LNCAP (cell line): ENCODE measurements around the gene MRPL43.

Experiments used
- TF ChIP-seq, protein P1 (sequence below): fragments of 450-650 bp; IDR thresholded peaks from 2 replicates; pipeline ENCODE4 v1.5.1; 2017; ENCODE audit warnings: mild to moderate bottlenecking

The MRPL43 gene

DNA sequence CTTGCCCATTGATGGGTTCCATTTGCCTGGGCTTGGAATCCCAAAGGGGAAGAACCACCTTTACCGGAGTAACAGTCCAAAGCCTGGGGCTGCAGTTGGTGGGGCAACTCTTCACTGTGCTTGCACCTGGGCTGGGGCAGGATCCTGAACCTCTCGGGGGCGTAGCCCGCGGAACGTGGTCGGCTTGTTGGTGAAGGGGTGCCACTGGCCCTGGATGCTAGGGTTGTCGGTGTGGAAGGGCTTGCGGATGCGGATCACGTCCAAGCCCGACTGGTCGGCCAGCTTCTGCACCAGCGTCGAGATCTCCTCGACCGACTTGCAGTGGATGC is 710 bp downstream of the MRPL43 start:
- TF ChIP-seq, protein P1, sequence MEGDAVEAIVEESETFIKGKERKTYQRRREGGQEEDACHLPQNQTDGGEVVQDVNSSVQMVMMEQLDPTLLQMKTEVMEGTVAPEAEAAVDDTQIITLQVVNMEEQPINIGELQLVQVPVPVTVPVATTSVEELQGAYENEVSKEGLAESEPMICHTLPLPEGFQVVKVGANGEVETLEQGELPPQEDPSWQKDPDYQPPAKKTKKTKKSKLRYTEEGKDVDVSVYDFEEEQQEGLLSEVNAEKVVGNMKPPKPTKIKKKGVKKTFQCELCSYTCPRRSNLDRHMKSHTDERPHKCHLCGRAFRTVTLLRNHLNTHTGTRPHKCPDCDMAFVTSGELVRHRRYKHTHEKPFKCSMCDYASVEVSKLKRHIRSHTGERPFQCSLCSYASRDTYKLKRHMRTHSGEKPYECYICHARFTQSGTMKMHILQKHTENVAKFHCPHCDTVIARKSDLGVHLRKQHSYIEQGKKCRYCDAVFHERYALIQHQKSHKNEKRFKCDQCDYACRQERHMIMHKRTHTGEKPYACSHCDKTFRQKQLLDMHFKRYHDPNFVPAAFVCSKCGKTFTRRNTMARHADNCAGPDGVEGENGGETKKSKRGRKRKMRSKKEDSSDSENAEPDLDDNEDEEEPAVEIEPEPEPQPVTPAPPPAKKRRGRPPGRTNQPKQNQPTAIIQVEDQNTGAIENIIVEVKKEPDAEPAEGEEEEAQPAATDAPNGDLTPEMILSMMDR, result no peak

DNA sequence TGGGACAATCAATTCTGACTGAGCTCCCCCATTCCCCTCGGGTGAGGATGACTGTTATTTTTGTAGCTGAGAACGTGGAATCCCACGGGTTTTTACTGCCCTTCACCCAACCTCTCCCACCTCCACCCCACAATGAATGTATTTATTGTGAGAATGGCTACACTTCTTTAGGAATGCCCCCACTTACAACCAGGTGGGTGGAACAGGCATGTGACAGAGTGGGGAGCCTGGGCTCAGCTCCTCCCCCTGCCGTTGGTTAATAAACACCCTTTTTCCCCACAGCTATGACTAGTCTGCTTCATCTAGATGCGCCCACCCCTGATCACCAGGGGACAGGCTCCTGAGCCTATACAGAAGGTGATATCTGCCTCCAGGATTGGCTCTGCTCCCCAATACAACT is 2.0 kb downstream of the MRPL43 start:
- TF ChIP-seq, protein P1, result no peak

DNA sequence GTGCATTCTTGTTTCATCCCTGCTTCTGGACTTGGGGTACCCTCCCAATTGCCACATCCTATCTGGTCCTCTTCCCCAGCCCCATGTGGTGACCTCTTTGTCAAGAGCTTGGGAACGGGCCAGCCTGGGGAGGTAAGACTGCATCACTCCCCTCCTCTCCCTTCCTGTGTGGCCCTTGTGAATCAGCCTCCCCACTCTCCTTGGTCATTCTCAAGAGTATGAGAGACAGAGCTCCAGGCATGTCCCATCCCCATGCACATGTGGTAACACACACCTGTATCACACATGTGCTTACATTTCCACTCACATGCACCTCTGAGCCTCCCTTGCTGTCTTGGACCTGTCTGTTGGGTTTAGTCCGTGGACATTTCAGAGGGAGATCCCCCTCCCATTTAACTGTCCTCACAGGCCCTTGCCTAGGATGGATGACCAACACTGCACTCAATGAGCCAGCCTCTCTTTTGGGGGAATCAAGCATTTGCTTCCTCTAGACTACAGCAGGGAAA is 2.6 kb downstream of the MRPL43 start:
- TF ChIP-seq, protein P1, result no peak

DNA sequence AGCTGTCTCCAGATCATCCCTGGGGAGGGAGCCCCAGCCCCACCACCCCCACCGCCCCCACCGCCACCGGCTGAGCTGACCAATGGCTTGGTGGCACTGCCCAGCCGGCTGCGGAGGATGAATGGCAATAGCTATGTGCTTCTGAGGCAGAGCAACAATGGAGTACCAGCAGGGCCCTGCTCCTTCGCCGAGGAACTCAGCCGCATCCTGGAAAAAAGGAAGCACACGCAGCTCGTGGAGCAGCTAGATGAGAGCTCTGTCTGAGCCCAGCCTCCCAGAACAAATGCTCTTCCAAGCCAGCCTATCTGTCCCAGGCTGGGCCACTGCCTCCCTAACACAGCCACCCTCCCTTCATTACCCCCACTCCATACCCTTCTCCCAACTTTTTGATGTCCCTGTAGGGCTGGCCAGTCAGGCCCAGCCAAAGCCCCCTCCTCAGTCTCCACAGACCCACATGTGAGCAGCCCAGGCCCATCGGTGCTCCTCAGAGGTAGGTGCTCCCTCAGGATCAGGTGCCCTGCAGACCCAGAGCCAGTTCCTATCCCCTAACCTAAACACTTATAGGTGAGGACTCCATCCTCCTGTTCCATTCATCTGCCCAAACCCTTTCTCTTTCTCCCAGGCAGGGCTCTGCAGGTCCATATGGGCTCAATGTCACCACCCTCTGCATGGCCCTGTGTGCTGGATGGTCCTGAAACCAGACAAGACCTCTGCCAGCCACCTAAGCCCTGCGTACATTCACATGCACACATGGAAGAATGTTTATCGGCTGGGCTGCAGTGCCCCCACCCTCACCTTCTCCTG is 3.2 kb downstream of the MRPL43 start:
- TF ChIP-seq, protein P1, result no peak

DNA sequence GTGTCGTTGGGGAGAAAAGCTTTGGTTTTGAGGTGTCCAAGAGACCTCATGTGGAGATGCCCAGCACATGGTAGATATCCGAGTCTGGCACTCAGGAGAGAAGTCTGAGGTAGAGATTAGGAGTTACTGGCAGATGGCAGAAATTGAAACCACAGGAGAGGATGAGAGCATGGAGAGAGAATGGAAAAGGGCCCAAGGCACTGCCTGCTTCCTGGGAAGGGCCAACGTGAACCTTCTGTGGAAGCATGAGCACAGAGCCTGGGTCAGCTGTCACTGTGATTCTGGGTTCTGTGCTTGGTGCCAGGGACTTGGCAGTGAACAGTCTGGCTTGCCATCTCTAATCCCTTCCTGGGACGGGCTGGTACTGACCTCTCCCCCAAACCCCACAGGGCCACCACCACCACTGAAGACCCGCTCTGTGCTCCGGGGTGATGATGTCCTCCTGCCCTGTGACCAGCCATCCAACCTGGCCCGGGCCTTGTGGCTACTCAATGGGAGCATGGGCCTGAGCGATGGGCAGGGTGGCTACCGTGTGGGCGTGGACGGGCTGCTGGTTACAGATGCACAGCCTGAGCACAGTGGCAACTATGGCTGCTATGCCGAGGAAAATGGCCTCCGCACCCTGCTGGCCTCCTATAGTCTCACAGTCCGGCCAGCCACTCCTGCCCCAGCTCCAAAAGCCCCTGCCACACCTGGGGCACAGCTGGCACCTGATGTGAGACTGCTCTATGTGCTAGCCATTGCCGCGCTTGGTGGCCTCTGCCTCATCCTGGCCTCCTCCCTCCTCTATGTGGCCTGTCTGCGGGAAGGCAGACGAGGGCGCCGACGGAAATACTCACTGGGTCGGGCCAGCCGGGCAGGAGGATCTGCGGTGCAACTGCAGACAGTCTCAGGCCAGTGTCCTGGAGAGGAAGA is 4.1 kb downstream of the MRPL43 start:
- TF ChIP-seq, protein P1, result no peak

DNA sequence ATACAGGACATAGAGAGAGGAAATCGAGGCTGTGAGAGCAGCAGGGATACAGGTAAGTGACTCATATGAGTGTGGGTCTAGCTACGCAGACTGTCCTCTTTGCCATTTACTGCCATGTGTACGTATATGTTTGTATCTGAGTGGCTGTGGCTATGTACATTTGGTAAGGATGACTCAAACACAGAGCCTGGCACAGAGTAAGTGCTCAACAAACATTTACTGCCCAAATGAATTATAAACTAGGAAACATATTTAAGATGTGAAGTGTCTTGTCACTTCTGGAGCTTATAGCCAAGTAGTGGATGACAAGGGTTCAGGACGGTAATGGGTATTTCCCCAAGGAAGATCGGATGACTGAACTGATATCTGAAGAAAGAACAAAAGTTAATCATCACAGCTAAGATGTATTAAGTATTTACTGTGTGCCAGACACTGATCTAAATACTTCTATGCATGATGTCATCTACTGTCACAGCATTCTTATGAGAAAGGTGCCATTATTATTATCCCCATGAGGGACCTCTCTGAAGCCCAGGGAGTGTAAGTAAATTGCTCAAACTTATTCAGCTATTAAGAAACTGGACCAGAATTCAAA is 6.0 kb downstream of the MRPL43 start:
- TF ChIP-seq, protein P1, result no peak

DNA sequence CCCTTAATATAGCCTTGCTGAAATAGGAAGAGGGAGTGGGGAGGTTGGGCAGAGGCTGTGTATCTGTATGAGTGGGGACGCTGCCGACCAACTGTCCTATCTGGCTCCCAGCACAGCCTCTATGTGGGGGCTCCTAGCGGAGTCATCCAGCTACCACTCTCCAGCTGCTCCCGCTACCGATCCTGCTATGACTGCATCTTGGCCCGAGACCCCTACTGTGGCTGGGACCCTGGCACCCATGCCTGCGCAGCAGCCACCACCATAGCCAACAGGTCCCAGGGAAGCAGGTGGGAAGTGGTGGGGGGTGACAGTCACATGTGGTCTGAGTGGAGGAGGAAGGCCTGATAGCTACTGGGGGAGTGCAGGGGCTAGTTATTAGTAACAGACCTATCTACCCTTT is 6.6 kb downstream of the MRPL43 start:
- TF ChIP-seq, protein P1, result no peak
